HFFc6 (cell line): ENCODE measurements around the gene CD2BP2. TPM values are rescaled to one million over a fixed set of nuclear protein-coding genes. Genes with fewer than 3 reads are reported as not detected.

Source experiments
- DNase-seq: peaks from one replicate; pipeline ENCODE4 v3.0.0-alpha.2; 2018
- H3K27ac Mint-ChIP-seq: 2 replicates; pipeline ENCODE4 v1.8.0; 2020; ENCODE audit warnings: mild to moderate bottlenecking, mixed read lengths
- H3K27me3 Mint-ChIP-seq: 2 replicates; pipeline ENCODE4 v1.8.0; 2021; ENCODE audit warnings: mild to moderate bottlenecking, moderate library complexity, mixed read lengths; ENCODE audit not compliant: insufficient read depth
- H3K36me3 Mint-ChIP-seq: 2 replicates; pipeline ENCODE4 v1.8.0; 2021; ENCODE audit warnings: low read depth, mixed read lengths
- H3K4me1 Mint-ChIP-seq: 2 replicates; pipeline ENCODE4 v1.8.0; 2020; ENCODE audit warnings: low read depth, mixed read lengths
- H3K4me3 Mint-ChIP-seq: 2 replicates; pipeline ENCODE4 v1.8.0; 2020; ENCODE audit warnings: mild to moderate bottlenecking, moderate library complexity, mixed read lengths
- H3K9me3 Mint-ChIP-seq: 2 replicates; pipeline ENCODE4 v1.8.0; 2020; ENCODE audit warnings: mild to moderate bottlenecking, mixed read lengths
- CTCF ChIP-seq: fragments of 200-600 bp; sonication (generic); IDR thresholded peaks from 2 replicates; pipeline ENCODE4 v1.5.0; 2021; ENCODE audit warnings: antibody characterized with exemption, mild to moderate bottlenecking
- total RNA-seq, 6 experiments: library from RNA; stranded (reverse); fragmentation: NEBNext Ultra II Directional; extraction: Animal tissue kit (Norgen Biotek cat#: 25700); gene quantifications; 2 replicates in 1 of 6; 3 replicates in 5 of 6; pipeline ENCODE4 v1.2.3, GENCODE V29; 2021

The CD2BP2 gene
- total RNA-seq, 6 experiments from 2014 or later = 76.2 to 91.0 (median 80.4) TPM

- H3K4me3 Mint-ChIP-seq = no peak overlapping the region
- no peaks in the 10 kb centered on the region; the same call in 1 of the 2 replicates for H3K27me3 Mint-ChIP-seq
- no peak overlapping the region for H3K27ac Mint-ChIP-seq
- H3K9me3 Mint-ChIP-seq = no peaks in the 10 kb centered on the region
- no peak for TF ChIP-seq CTCF
- H3K4me1 Mint-ChIP-seq = peaks cover 24% of the 10 kb centered on the region
- H3K36me3 Mint-ChIP-seq = peaks cover 5% of the 10 kb centered on the region
- no peak for DNase-seq
Measured at GRCh38 chr16:30380803-30381208, 25.7 kb upstream of the CD2BP2 start.

- TF ChIP-seq CTCF = no peak
- no peaks in the 10 kb centered on the region; the same call in 1 of the 2 replicates for H3K27me3 Mint-ChIP-seq
- no peak for DNase-seq
- peak overlapping the region; percentile 97 for H3K4me3 Mint-ChIP-seq
- no peak overlapping the region for H3K27ac Mint-ChIP-seq
- H3K36me3 Mint-ChIP-seq = peaks cover 5% of the 10 kb centered on the region
- no peaks in the 10 kb centered on the region for H3K9me3 Mint-ChIP-seq
- H3K4me1 Mint-ChIP-seq = peaks cover 24% of the 10 kb centered on the region
Measured at GRCh38 chr16:30380072-30380802, 25.1 kb upstream of the CD2BP2 start.

GRCh38 chr16:30379158-30379783, 24.2 kb upstream of the CD2BP2 start:
- no peaks in the 10 kb centered on the region for H3K9me3 Mint-ChIP-seq
- peaks cover 5% of the 10 kb centered on the region for H3K36me3 Mint-ChIP-seq
- H3K27me3 Mint-ChIP-seq = no peaks in the 10 kb centered on the region; the same call in 1 of the 2 replicates
- DNase-seq = no peak
- H3K4me1 Mint-ChIP-seq = peaks cover 24% of the 10 kb centered on the region
- H3K4me3 Mint-ChIP-seq = peak overlapping the region; percentile 97
- no peak for TF ChIP-seq CTCF
- no peak overlapping the region for H3K27ac Mint-ChIP-seq

GRCh38 chr16:30378236-30379157, 23.4 kb upstream of the CD2BP2 start:
- peak; percentile 94 for DNase-seq
- peaks cover 24% of the 10 kb centered on the region for H3K4me1 Mint-ChIP-seq
- no peak; the same call in 1 of the 2 replicates for TF ChIP-seq CTCF
- no peaks in the 10 kb centered on the region; the same call in 1 of the 2 replicates for H3K27me3 Mint-ChIP-seq
- peak overlapping the region; percentile 100 for H3K27ac Mint-ChIP-seq
- H3K4me3 Mint-ChIP-seq = peak overlapping the region; percentile 97
- H3K9me3 Mint-ChIP-seq = no peaks in the 10 kb centered on the region
- H3K36me3 Mint-ChIP-seq = peaks cover 5% of the 10 kb centered on the region

GRCh38 chr16:30377812-30378235, 22.7 kb upstream of the CD2BP2 start:
- Mint-ChIP-seq H3K4me1 (peaks cover 24% of the 10 kb centered on the region), H3K27ac (peak overlapping the region; percentile 100), H3K9me3 (no peaks in the 10 kb centered on the region), H3K27me3 (peaks cover 1% of the 10 kb centered on the region), H3K36me3 (peaks cover 5% of the 10 kb centered on the region), H3K4me3 (peak overlapping the region; percentile 97)
- peak; percentile 73 for DNase-seq
- no peak for TF ChIP-seq CTCF
